Measurements from ENCODE around the gene HOXB7. TPM values are rescaled to one million over a fixed set of nuclear protein-coding genes. Genes with fewer than 3 reads are reported as not detected.
A peak's percentile ranks its signal among the peaks of the same experiment; 100 is the strongest.

HOXB7 gene
- total and polyA plus RNA-seq, 9 donors: 0.23 to 6.9 (median 1.3) TPM

- H3K36me3 ChIP-seq: no peaks in the 10 kb centered on the region
- DNase-seq: no peak
- no peak overlapping the region for H3K27ac ChIP-seq
- no peaks in the 10 kb centered on the region for H3K4me1 ChIP-seq (ENCODE audit: insufficient read depth)
- peaks cover 2% of the 10 kb centered on the region for H3K27me3 ChIP-seq
- WGBS, 3 donors: 19 to 31% (median 22%) methylated on average over 33 of the region's 33 CpGs
- TF ChIP-seq POLR2A (IDR thresholded peaks at IDR 0.05) (no peak), EP300 (IDR thresholded peaks at IDR 0.05) (no peak), CTCF (IDR thresholded peaks at IDR 0.05) (no peak)
- H3K9me3 ChIP-seq: peaks cover 0 to 8% of the 10 kb centered on the region in 2 donors
- intact Hi-C loops (cut with DNase I): loop anchor here in 1 of 4 donors (10.0 kb wide), 1 partner anchor 237 kb away; no protein-coding TSS in a partner anchor
- no peak overlapping the region for H3K4me3 ChIP-seq
These were observed 18.7 kb downstream of the HOXB7 start for GRCh38 chr17:48592057-48592514.

GRCh38 chr17:48591255-48592056 is 19.4 kb downstream of the HOXB7 start:
- H3K9me3 ChIP-seq: peaks cover 0 to 8% of the 10 kb centered on the region in 2 donors
- DNase-seq: no peak
- peaks cover 2% of the 10 kb centered on the region for H3K27me3 ChIP-seq
- no peaks in the 10 kb centered on the region for H3K4me1 ChIP-seq (ENCODE audit: insufficient read depth)
- TF ChIP-seq EP300 (IDR thresholded peaks at IDR 0.05): no peak
- TF ChIP-seq POLR2A (IDR thresholded peaks at IDR 0.05): no peak
- TF ChIP-seq CTCF (IDR thresholded peaks at IDR 0.05): no peak
- no peak overlapping the region for H3K4me3 ChIP-seq
- H3K27ac ChIP-seq: no peak overlapping the region
- intact Hi-C loops (cut with DNase I): loop anchor here in 1 of 4 donors (10.0 kb wide), 1 partner anchor 237 kb away; no protein-coding TSS in a partner anchor
- 78 to 84% (median 80%) methylated on average over 10 of the region's 10 CpGs for WGBS, 3 donors
- no peaks in the 10 kb centered on the region for H3K36me3 ChIP-seq

DNA sequence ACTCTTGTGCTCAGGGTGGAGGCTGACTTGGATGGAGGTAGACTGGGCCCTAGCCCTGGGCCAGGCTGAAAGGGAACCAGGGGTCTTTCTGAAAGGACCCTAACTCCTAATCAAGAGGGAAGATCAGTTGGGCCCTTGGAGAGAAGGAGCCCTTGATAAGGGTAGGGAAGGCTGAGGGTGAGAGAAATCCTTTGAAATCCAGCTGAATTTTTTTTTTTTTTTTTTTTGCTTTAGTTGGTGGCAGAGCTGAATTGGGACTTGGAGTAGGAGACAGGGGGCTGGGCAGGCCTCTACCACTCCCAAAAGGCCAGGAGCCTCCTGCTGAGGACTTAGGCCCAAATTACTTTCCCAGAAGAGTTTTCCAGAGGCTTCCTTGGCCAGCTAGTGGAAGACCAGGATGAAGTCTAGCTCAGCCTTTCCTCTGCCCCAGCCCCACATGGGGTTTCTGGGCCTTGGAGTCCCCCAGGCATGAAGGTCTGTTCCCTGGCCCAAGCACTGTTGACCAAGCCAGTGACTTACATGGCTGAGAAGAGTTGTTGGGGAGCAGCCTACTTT is 20.1 kb downstream of the HOXB7 start:
- peaks cover 2% of the 10 kb centered on the region for H3K27me3 ChIP-seq
- H3K36me3 ChIP-seq: no peaks in the 10 kb centered on the region
- H3K4me1 ChIP-seq (ENCODE audit: insufficient read depth): peaks cover 2% of the 10 kb centered on the region
- no peak overlapping the region for H3K27ac ChIP-seq
- intact Hi-C loops (cut with DNase I): loop anchor here in 1 of 4 donors (10.0 kb wide), 1 partner anchor 236 kb away; no protein-coding TSS in a partner anchor
- DNase-seq: no peak
- peaks cover 0 to 8% of the 10 kb centered on the region in 2 donors for H3K9me3 ChIP-seq
- no peak for TF ChIP-seq EP300 (IDR thresholded peaks at IDR 0.05)
- no peak for TF ChIP-seq CTCF (IDR thresholded peaks at IDR 0.05)
- TF ChIP-seq POLR2A (IDR thresholded peaks at IDR 0.05): no peak
- H3K4me3 ChIP-seq: no peak overlapping the region

DNA sequence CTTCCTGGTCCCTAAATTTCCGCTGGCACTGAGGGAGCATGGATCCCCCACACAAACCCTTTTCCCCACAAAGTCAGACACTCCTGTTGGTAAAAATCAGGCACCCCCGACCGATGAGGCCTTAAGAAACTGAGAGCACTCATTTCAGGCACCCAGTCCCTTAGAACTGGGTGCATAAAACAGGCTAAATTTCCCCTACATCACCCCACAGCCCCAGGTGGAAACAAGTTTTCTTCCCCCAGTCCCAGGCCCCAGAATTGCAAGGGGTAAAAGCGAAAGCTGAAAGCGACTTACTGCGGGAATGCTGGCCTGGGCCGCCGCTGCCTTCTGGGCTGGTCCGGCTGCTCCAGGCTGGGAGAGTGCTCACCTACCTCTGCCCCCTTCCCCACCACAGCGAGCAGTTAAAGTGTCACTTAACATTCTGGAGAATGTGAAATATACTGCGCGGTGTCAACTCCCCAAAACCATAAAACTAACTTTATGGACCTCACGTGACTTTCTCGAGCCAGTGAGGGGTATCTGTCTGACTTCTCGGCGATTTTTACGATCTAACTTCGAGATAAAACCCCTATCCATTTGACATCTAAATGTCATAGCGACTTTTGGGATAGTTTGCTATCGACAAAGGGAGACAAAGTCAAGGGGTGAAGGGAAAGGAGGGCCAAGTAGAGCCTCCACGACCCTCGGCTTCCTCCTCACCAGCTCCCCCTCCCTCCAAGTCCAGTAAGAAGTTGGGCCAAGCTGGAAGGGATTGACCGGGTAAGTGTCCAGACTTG is 20.8 kb downstream of the HOXB7 start, which contains the start of gene HOXB3:
TSS of gene HOXB3 (minus strand) at position 411 of the 776 bp plus-strand sequence. CDS start 37,767 bp downstream, outside the sequence.
- WGBS, 3 donors: 39 to 50% (median 45%) methylated on average over 23 of the region's 23 CpGs
- peak within 1 kb of the TSS; percentile 27 for H3K4me3 ChIP-seq
- intact Hi-C loops (cut with DNase I): loop anchor here in 1 of 4 donors (10.0 kb wide), 1 partner anchor 235 kb away; no protein-coding TSS in a partner anchor
- H3K9me3 ChIP-seq: peaks cover 0 to 8% of the 10 kb centered on the region in 2 donors
- no peaks in the 10 kb centered on the region for H3K27me3 ChIP-seq
- H3K36me3 ChIP-seq: no peaks in the 10 kb centered on the region
- no peak for TF ChIP-seq CTCF (IDR thresholded peaks at IDR 0.05)
- no peak for TF ChIP-seq POLR2A (IDR thresholded peaks at IDR 0.05)
- TF ChIP-seq EP300 (IDR thresholded peaks at IDR 0.05): no peak
- DNase-seq: no peak
- H3K27ac ChIP-seq: no peak within 1 kb of the TSS
- H3K4me1 ChIP-seq (ENCODE audit: insufficient read depth): peaks cover 3% of the 10 kb centered on the region
